Left lung (tissue), 10 donors: ENCODE results near the gene FAM241B. TPM values are rescaled to one million over a fixed set of nuclear protein-coding genes. Genes with fewer than 3 reads are reported as not detected.

Experiments used
- ATAC-seq: fragments of 200-7000 bp; cut with Tn5 transposase; one replicate; pipeline ENCODE4 v1.9.1; 2020; ENCODE audit warnings: moderate library complexity
- DNase-seq, 4 donors: peaks; one replicate each; pipeline ENCODE4 v3.0.0-alpha.2; 2013 to 2020
- H3K27ac ChIP-seq, 2 donors: fragments of 200-600 bp; sonication (generic) in 1 of 2; one replicate each; pipeline versions ENCODE4 v1.5.0 to v1.8.0; 2020 to 2021
- H3K27me3 ChIP-seq, 2 donors: fragments of 200-600 bp; sonication (generic) in 1 of 2; one replicate each; pipeline versions ENCODE4 v1.5.0 to v1.8.0; 2020 to 2021
- H3K36me3 ChIP-seq, 2 donors: fragments of 200-600 bp; sonication (generic) in 1 of 2; one replicate each; pipeline versions ENCODE4 v1.5.0 to v1.8.0; 2020 to 2021
- H3K4me1 ChIP-seq, 2 donors: fragments of 200-600 bp; one replicate each; pipeline ENCODE4 v1.8.0; 2021
- H3K4me3 ChIP-seq, 2 donors: fragments of 200-600 bp; sonication (generic) in 1 of 2; one replicate each; pipeline versions ENCODE4 v1.5.0 to v1.8.0; 2020 to 2021; ENCODE audit warnings: mild to moderate bottlenecking in 1 of 2
- H3K9me3 ChIP-seq, 2 donors: fragments of 200-600 bp; sonication (generic) in 1 of 2; one replicate each; pipeline versions ENCODE4 v1.5.0 to v1.8.0; 2020 to 2021
- CTCF ChIP-seq, 2 donors: fragments of 200-600 bp; sonication (generic) in 1 of 2; IDR thresholded peaks; one replicate each; pipeline versions ENCODE4 v1.5.0 to v1.8.0; 2021; ENCODE audit warnings: antibody characterized with exemption in 2 of 2
- intact Hi-C, 2 donors: fragments of 100-400 bp; cut with DNase I; formaldehyde crosslinking; loops; one replicate each; pipeline versions ENCODE4 v1.11.2 to v1.14.2; 2022
- polyA plus RNA-seq, 6 donors: library from polyadenylated mRNA; unstranded; fragments of 120-200 nt; gene quantifications; one replicate each; pipeline ENCODE4 v1.2.1, GENCODE V29; 2013; ENCODE audit not compliant: insufficient read length in 6 of 6
- total RNA-seq, 2 donors: library from RNA; stranded (reverse); fragmentation: NEBNext Ultra II Directional; extraction: Animal tissue kit (Norgen Biotek cat#: 25700); gene quantifications; one replicate each; pipeline ENCODE4 v1.2.1, GENCODE V29; 2021
- donor health status: DM: no; HTN: yes; CAD: no.
- donor health status: DM: no; HTN: no; CAD: no.

Gene FAM241B
- total and polyA plus RNA-seq, 8 donors, result 6.1 to 9.6 (median 7.3) TPM

GRCh38 chr10:69669409-69669808 is 39.4 kb downstream of the FAM241B start:
- Histone ChIP-seq H3K27ac (no peak overlapping the region), H3K4me3 (no peak overlapping the region), H3K4me1 (no peaks in the 10 kb centered on the region), H3K36me3 (no peaks in the 10 kb centered on the region), H3K27me3 (peaks cover 0 to 26% of the 10 kb centered on the region in 2 donors), H3K9me3 (no peaks in the 10 kb centered on the region)
- no peak for TF ChIP-seq CTCF (IDR thresholded peaks at IDR 0.05)
- no peak for DNase-seq
- intact Hi-C loops, result no loop called here
- no peak for ATAC-seq

- Histone ChIP-seq H3K4me3 (no peak overlapping the region), H3K27ac (no peak overlapping the region), H3K9me3 (no peaks in the 10 kb centered on the region), H3K27me3 (peaks cover 0 to 33% of the 10 kb centered on the region in 2 donors), H3K36me3 (no peaks in the 10 kb centered on the region), H3K4me1 (no peaks in the 10 kb centered on the region)
- no peak for DNase-seq
- intact Hi-C loops, result no loop called here
- no peak for TF ChIP-seq CTCF (IDR thresholded peaks at IDR 0.05)
- ATAC-seq, result no peak
Observed at GRCh38 chr10:69673521-69673920, 43.5 kb downstream of the FAM241B start.

- peaks cover 0 to 36% of the 10 kb centered on the region in 2 donors for H3K27me3 ChIP-seq
- H3K27ac ChIP-seq, result no peak overlapping the region
- no peak for ATAC-seq
- no peaks in the 10 kb centered on the region for H3K36me3 ChIP-seq
- no peaks in the 10 kb centered on the region for H3K9me3 ChIP-seq
- DNase-seq, result no peak
- no peak for TF ChIP-seq CTCF (IDR thresholded peaks at IDR 0.05)
- intact Hi-C loops, result no loop called here
- H3K4me3 ChIP-seq, result no peak overlapping the region
- H3K4me1 ChIP-seq, result no peaks in the 10 kb centered on the region
Observed at GRCh38 chr10:69674786-69675185, 44.7 kb downstream of the FAM241B start.

- H3K4me3 ChIP-seq, result no peak overlapping the region
- peak in 1 of 4 donors; percentile 17 for DNase-seq
- H3K36me3 ChIP-seq, result no peaks in the 10 kb centered on the region
- no peak for TF ChIP-seq CTCF (IDR thresholded peaks at IDR 0.05)
- H3K9me3 ChIP-seq, result no peaks in the 10 kb centered on the region
- intact Hi-C loops, result no loop called here
- H3K27ac ChIP-seq, result no peak overlapping the region
- H3K4me1 ChIP-seq, result no peaks in the 10 kb centered on the region
- H3K27me3 ChIP-seq, result peaks cover 0 to 46% of the 10 kb centered on the region in 2 donors
- no peak for ATAC-seq
Observed at GRCh38 chr10:69676301-69676700, 46.3 kb downstream of the FAM241B start.

- DNase-seq, result peak in 2 of 4 donors; percentile 90 to 92
- intact Hi-C loops, result no loop called here
- Histone ChIP-seq H3K27ac (no peak overlapping the region), H3K4me1 (no peaks in the 10 kb centered on the region), H3K4me3 (no peak overlapping the region), H3K9me3 (no peaks in the 10 kb centered on the region), H3K27me3 (peaks cover 0 to 49% of the 10 kb centered on the region in 2 donors), H3K36me3 (no peaks in the 10 kb centered on the region)
- ATAC-seq, result no peak
- TF ChIP-seq CTCF (IDR thresholded peaks at IDR 0.05), result no peak
Observed at GRCh38 chr10:69677985-69678654, 48.1 kb downstream of the FAM241B start.
